Sciatic nerve (tissue), 2 donors: Measurements from ENCODE around the gene CCDC7. TPM values are rescaled to one million over a fixed set of nuclear protein-coding genes. Genes with fewer than 3 reads are reported as not detected.
"Not testable (repeated sequence)": the region's sequence is repeated elsewhere in the genome, so short reads cannot be mapped to it uniquely, and the experiment has no call there.

Experiments
- ATAC-seq: fragments of 200-7000 bp; cut with Tn5 transposase; one replicate; pipeline ENCODE4 v1.9.1; 2020; ENCODE audit warnings: mild to moderate bottlenecking, moderate library complexity
- DNase-seq: peaks from one replicate; pipeline ENCODE4 v3.0.0-alpha.2; 2020; ENCODE audit warnings: low spot score
- intact Hi-C: fragments of 100-400 bp; cut with DNase I; formaldehyde crosslinking; loops from one replicate; pipeline ENCODE4 v1.14.2; 2022
- total RNA-seq: library from RNA; stranded (reverse); fragmentation: NEBNext Ultra II Directional; extraction: Animal tissue kit (Norgen Biotek cat#: 25700); gene quantifications from one replicate; pipeline ENCODE4 v1.2.1, GENCODE V29; 2021
- donor health status: DM: no; HTN: no; CAD: no.
- donor health status: DM: no; HTN: no; CAD: no.

The CCDC7 gene
- total RNA-seq, 1 donor from 2014 or later, result 75.8 TPM

GRCh38 chr10:32538256-32538655 is 92.3 kb downstream of the CCDC7 start:
- intact Hi-C loops, result no loop called here
- ATAC-seq (no peak), DNase-seq (no peak)

GRCh38 chr10:32540691-32541470 is 94.9 kb downstream of the CCDC7 start:
- no peak for DNase-seq
- intact Hi-C loops, result no loop called here
- ATAC-seq, result no peak

GRCh38 chr10:32548208-32548607 is 102.3 kb downstream of the CCDC7 start:
- DNase-seq (no peak), ATAC-seq (no peak)
- intact Hi-C loops, result no loop called here

- intact Hi-C loops, result no loop called here
- no peak for ATAC-seq
- no peak for DNase-seq
Observed at GRCh38 chr10:32556783-32557395, 110.9 kb downstream of the CCDC7 start.

GRCh38 chr10:32562695-32563094 is 116.8 kb downstream of the CCDC7 start:
- DNase-seq, ATAC-seq, intact Hi-C loops: not testable (repeated sequence)

- intact Hi-C loops, result no loop called here
- ATAC-seq (no peak), DNase-seq (no peak)
Observed at GRCh38 chr10:32577448-32577847, 131.5 kb downstream of the CCDC7 start.

- DNase-seq, result no peak
- intact Hi-C loops, result no loop called here
- no peak for ATAC-seq
Observed at GRCh38 chr10:32582946-32583345, 137.0 kb downstream of the CCDC7 start.

- intact Hi-C loops, DNase-seq, ATAC-seq: not testable (repeated sequence)
Observed at GRCh38 chr10:32598022-32598421, 152.1 kb downstream of the CCDC7 start.

- no peak for ATAC-seq
- intact Hi-C loops, result no loop called here
- DNase-seq, result no peak
Observed at GRCh38 chr10:32600317-32600716, 154.4 kb downstream of the CCDC7 start.

GRCh38 chr10:32601562-32601961 is 155.6 kb downstream of the CCDC7 start:
- DNase-seq, ATAC-seq, intact Hi-C loops: not testable (repeated sequence)

- no peak for ATAC-seq
- intact Hi-C loops, result no loop called here
- no peak for DNase-seq
Observed at GRCh38 chr10:32605787-32606186, 159.8 kb downstream of the CCDC7 start.

- not testable (repeated sequence) for ATAC-seq
Observed at GRCh38 chr10:32610543-32610942, 164.6 kb downstream of the CCDC7 start.

GRCh38 chr10:32616438-32616837 is 170.5 kb downstream of the CCDC7 start:
- intact Hi-C loops, result no loop called here
- no peak for DNase-seq
- ATAC-seq, result no peak

More at GRCh38 chr10:32610543-32610942, 164.6 kb downstream of the CCDC7 start:
- intact Hi-C loops, DNase-seq: not testable (repeated sequence)

GRCh38 chr10:32618482-32618881 is 172.5 kb downstream of the CCDC7 start:
- ATAC-seq, result no peak
- intact Hi-C loops, result no loop called here

GRCh38 chr10:32621969-32622368 is 176.0 kb downstream of the CCDC7 start:
- no peak for ATAC-seq
- no peak for DNase-seq
- intact Hi-C loops, result no loop called here

More at GRCh38 chr10:32618482-32618881, 172.5 kb downstream of the CCDC7 start:
- DNase-seq, result no peak

GRCh38 chr10:32622409-32622808 is 176.5 kb downstream of the CCDC7 start:
- DNase-seq (no peak), ATAC-seq (no peak)
- intact Hi-C loops, result no loop called here

- DNase-seq, result no peak
- intact Hi-C loops, result no loop called here
- ATAC-seq, result no peak
Observed at GRCh38 chr10:32627183-32627582, 181.2 kb downstream of the CCDC7 start.

GRCh38 chr10:32629910-32630309 is 184.0 kb downstream of the CCDC7 start:
- DNase-seq (no peak), ATAC-seq (no peak)
- intact Hi-C loops, result no loop called here

GRCh38 chr10:32646535-32646934 is 200.6 kb downstream of the CCDC7 start:
- intact Hi-C loops, result no loop called here
- ATAC-seq (no peak), DNase-seq (no peak)

GRCh38 chr10:32650246-32650655 is 204.3 kb downstream of the CCDC7 start:
- DNase-seq (no peak), ATAC-seq (no peak)
- intact Hi-C loops, result no loop called here
